Osteoblast (primary cell): ENCODE measurements around the gene NUDT12. TPM values are rescaled to one million over a fixed set of nuclear protein-coding genes. Genes with fewer than 3 reads are reported as not detected.

Experiments
- DNase-seq: peaks from one replicate; pipeline ENCODE4 v3.0.0; 2011; ENCODE audit warnings: low spot score, mixed read lengths; ENCODE audit not compliant: insufficient read length; ENCODE audit errors: missing footprints
- H2AFZ ChIP-seq: 2 replicates; pipeline ENCODE4 v1.6.0; 2011; ENCODE audit warnings: mild to moderate bottlenecking, low read length
- H3K27ac ChIP-seq: 2 replicates; pipeline ENCODE4 v1.5.1; 2011; ENCODE audit warnings: mild to moderate bottlenecking, low read depth, low read length, moderate library complexity
- H3K27me3 ChIP-seq: 2 replicates; pipeline ENCODE4 v1.6.0; 2012; ENCODE audit warnings: mild to moderate bottlenecking, control low read depth, inconsistent platforms, low read length, moderate library complexity; ENCODE audit not compliant: insufficient read depth
- H3K36me3 ChIP-seq: 2 replicates; pipeline ENCODE4 v1.5.1; 2011; ENCODE audit warnings: mild to moderate bottlenecking, low read length, control low read depth, moderate library complexity; ENCODE audit not compliant: insufficient read depth
- H3K4me1 ChIP-seq: 2 replicates; pipeline ENCODE4 v1.5.1; 2011; ENCODE audit warnings: mild to moderate bottlenecking, low read length, control low read depth, moderate library complexity; ENCODE audit not compliant: insufficient read depth
- H3K4me2 ChIP-seq: 2 replicates; pipeline ENCODE4 v1.6.0; 2011; ENCODE audit warnings: mild to moderate bottlenecking, low read length; ENCODE audit not compliant: insufficient read depth
- H3K4me3 ChIP-seq: fragments of 200-600 bp; sonication (generic); 3 replicates; pipeline ENCODE4 v1.5.1; 2012; ENCODE audit warnings: mild to moderate bottlenecking, low read length, inconsistent platforms; ENCODE audit not compliant: insufficient read depth
- H3K79me2 ChIP-seq: 2 replicates; pipeline ENCODE4 v1.6.0; 2012; ENCODE audit warnings: mild to moderate bottlenecking, low read length, control low read depth, inconsistent platforms; ENCODE audit not compliant: insufficient read depth
- H3K9me3 ChIP-seq: 2 replicates; pipeline ENCODE4 v1.5.1; 2011; ENCODE audit warnings: low read depth, low read length, control low read depth
- H4K20me1 ChIP-seq: 2 replicates; pipeline ENCODE4 v1.6.0; 2012; ENCODE audit warnings: mild to moderate bottlenecking, low read length, control low read depth; ENCODE audit not compliant: insufficient read depth
- CTCF ChIP-seq: IDR thresholded peaks from 2 replicates; pipeline ENCODE4 v1.5.1; 2011; ENCODE audit warnings: mild to moderate bottlenecking, low read depth, low read length, moderate library complexity; ENCODE audit errors: extremely low read depth
- total RNA-seq: library from RNA; depleted of rRNA; stranded (reverse); fragments of >200 nt; gene quantifications from 2 replicates; pipeline ENCODE4 v1.2.3, GENCODE V29; 2012

The NUDT12 gene
- total RNA-seq, 1 donor, result 16.3 TPM

DNA sequence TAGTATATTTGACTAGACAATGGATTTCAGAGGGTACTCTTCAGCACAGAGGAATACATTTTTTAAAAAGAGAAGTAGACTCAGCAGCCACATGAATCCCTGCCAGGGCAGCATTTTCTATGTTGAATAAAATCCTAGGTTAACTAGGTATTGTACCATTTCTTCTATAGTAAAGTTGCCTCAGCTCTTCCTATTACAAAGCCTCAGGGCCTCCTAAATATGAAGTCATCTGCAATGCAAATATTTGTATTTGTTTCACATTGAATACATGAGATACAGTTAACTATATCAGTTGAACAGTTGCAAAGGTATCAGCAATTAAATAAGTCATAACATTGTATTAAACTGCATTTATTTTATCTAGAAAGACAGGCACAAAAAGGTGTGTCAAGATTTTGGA, 59.5 kb downstream of the NUDT12 start:
- H3K4me1 ChIP-seq, result peaks cover 19% of the 10 kb centered on the region
- H2AFZ ChIP-seq, result no peak overlapping the region
- H3K27me3 ChIP-seq, result no peaks in the 10 kb centered on the region
- H3K4me3 ChIP-seq, result no peak overlapping the region
- no peak for DNase-seq
- no peaks in the 10 kb centered on the region for H3K36me3 ChIP-seq
- no peaks in the 10 kb centered on the region for H4K20me1 ChIP-seq
- H3K4me2 ChIP-seq, result no peak overlapping the region
- H3K9me3 ChIP-seq, result peaks cover 2% of the 10 kb centered on the region
- TF ChIP-seq CTCF, result no peak
- no peak overlapping the region for H3K27ac ChIP-seq
- H3K79me2 ChIP-seq, result no peaks in the 10 kb centered on the region

DNA sequence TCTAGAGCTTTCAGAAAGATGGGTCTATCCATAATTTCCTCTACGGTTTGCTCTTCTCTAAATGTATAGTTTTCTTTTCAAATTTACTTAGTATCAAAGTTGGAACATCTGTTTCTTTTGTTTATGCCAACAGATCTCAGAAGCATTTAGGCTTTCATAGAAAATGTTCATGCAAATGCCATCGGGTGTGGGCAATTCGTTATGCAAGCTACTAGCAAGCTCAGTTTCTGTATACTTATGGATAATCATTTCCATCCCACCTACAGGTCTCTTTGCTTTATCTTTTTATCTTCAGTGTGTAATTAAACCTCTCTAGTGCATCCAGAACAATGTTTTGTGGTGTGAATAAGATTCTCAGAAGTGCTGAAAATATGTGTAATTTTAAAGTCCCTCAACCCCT, 59.9 kb downstream of the NUDT12 start:
- no peak overlapping the region for H3K4me3 ChIP-seq
- H3K27ac ChIP-seq, result no peak overlapping the region
- no peak for TF ChIP-seq CTCF
- DNase-seq, result no peak
- H3K9me3 ChIP-seq, result peaks cover 2% of the 10 kb centered on the region
- no peaks in the 10 kb centered on the region for H4K20me1 ChIP-seq
- no peaks in the 10 kb centered on the region for H3K79me2 ChIP-seq
- H3K36me3 ChIP-seq, result no peaks in the 10 kb centered on the region
- no peaks in the 10 kb centered on the region for H3K27me3 ChIP-seq
- H3K4me1 ChIP-seq, result peaks cover 19% of the 10 kb centered on the region
- no peak overlapping the region for H2AFZ ChIP-seq
- no peak overlapping the region for H3K4me2 ChIP-seq
